Measurements from ENCODE around the gene MPHOSPH9.
"Not testable (repeated sequence)": the region's sequence is repeated elsewhere in the genome, so short reads cannot be mapped to it uniquely, and the experiment has no call there.

DNA sequence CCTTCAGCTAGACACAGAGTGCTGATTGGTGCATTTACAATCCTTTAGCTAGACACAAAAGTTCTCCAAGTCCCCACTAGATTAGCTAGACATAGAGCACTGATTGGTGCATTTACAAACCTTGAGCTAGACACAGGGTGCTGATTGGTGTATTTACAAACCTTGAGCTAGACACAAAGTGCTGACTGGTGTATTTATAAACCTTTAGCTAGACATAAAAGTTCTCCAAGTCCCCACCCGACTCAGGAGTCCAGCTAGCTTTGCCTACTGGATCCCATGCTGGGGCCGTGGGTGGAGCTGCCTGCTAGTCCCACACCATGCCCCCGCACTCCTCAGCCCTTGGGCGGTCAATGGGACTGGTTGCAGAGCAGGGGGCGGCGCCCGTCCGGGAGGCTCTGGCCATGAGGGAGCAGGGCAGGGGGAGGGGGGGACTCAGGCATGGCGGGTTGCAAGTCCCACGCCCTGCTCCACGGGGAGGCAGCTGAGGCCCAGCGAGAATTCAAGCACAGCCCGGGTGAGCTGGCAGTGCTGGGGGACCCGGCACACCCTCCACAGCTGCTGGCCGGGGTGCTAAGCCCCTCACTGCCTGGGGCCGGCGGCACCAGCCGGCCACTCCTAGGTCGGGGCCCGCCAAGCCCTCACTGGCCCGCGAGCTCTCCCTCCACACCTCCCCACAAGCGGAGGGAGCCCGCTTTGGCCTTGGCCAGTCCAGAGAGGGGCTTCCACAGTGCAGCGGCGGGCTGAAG is 16.2 kb upstream of the MPHOSPH9 start:
- TF ChIP-seq, protein P1, sequence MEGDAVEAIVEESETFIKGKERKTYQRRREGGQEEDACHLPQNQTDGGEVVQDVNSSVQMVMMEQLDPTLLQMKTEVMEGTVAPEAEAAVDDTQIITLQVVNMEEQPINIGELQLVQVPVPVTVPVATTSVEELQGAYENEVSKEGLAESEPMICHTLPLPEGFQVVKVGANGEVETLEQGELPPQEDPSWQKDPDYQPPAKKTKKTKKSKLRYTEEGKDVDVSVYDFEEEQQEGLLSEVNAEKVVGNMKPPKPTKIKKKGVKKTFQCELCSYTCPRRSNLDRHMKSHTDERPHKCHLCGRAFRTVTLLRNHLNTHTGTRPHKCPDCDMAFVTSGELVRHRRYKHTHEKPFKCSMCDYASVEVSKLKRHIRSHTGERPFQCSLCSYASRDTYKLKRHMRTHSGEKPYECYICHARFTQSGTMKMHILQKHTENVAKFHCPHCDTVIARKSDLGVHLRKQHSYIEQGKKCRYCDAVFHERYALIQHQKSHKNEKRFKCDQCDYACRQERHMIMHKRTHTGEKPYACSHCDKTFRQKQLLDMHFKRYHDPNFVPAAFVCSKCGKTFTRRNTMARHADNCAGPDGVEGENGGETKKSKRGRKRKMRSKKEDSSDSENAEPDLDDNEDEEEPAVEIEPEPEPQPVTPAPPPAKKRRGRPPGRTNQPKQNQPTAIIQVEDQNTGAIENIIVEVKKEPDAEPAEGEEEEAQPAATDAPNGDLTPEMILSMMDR (conservative IDR thresholded peaks at IDR 0.05; ENCODE audit: low read depth, low read length), result not testable (repeated sequence)
- TF ChIP-seq, protein P2, sequence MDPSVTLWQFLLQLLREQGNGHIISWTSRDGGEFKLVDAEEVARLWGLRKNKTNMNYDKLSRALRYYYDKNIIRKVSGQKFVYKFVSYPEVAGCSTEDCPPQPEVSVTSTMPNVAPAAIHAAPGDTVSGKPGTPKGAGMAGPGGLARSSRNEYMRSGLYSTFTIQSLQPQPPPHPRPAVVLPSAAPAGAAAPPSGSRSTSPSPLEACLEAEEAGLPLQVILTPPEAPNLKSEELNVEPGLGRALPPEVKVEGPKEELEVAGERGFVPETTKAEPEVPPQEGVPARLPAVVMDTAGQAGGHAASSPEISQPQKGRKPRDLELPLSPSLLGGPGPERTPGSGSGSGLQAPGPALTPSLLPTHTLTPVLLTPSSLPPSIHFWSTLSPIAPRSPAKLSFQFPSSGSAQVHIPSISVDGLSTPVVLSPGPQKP (IDR thresholded peaks at IDR 0.05; ENCODE audit: borderline replicate concordance, low read depth, low read length), result not testable (repeated sequence)
- TF ChIP-seq MAZ (IDR thresholded peaks at IDR 0.05; ENCODE audit: borderline replicate concordance, low read depth, low read length); POLR2A (IDR thresholded peaks at IDR 0.05; ENCODE audit: low read depth, low read length); FOS (IDR thresholded peaks at IDR 0.05; ENCODE audit: low read depth, low read length); CEBPB (IDR thresholded peaks at IDR 0.05; ENCODE audit: low read depth, low read length): not testable (repeated sequence)

All from IMR-90 (cell line).